Activated naive CD8-positive, alpha-beta T cell treated with anti-CD3 and anti-CD28 coated beads, Interleukin-2, amount 10 ng/mL, durations not matched to agents 7 days and 5 days (primary cell): ENCODE data around the gene C17orf113. TPM values are rescaled to one million over a fixed set of nuclear protein-coding genes. Genes with fewer than 3 reads are reported as not detected.

Experiments used
- ATAC-seq: fragments of 150-1000 bp; cut with Tn5 transposase; one replicate; pipeline ENCODE4 v1.10.0; 2021; ENCODE audit warnings: low read depth, moderate library complexity
- POLR2A ChIA-PET: fragments of 350-600 bp; sonication (Branson Sonifier 250); formaldehyde crosslinking; loops from one replicate; lab custom pipeline; 2021; ENCODE audit warnings: antibody characterized with exemption; lab: Charles Lee
- DNase-seq: peaks from one replicate; pipeline ENCODE4 v3.0.0; 2021
- H3K27ac Mint-ChIP-seq: one replicate; pipeline ENCODE4 v1.8.0; 2022; ENCODE audit warnings: mild to moderate bottlenecking, mixed read lengths
- H3K27me3 Mint-ChIP-seq: one replicate; pipeline ENCODE4 v1.8.0; 2022; ENCODE audit warnings: mild to moderate bottlenecking, moderate library complexity, mixed read lengths
- H3K36me3 Mint-ChIP-seq: one replicate; pipeline ENCODE4 v1.8.0; 2021; ENCODE audit warnings: mild to moderate bottlenecking, mixed read lengths
- H3K4me1 Mint-ChIP-seq: one replicate; pipeline ENCODE4 v1.8.0; 2021; ENCODE audit warnings: mixed read lengths
- H3K4me3 Mint-ChIP-seq: one replicate; pipeline ENCODE4 v1.8.0; 2022; ENCODE audit warnings: mild to moderate bottlenecking, moderate library complexity, mixed read lengths
- H3K9me3 Mint-ChIP-seq: one replicate; pipeline ENCODE4 v1.8.0; 2021; ENCODE audit warnings: mixed read lengths
- total RNA-seq, 2 experiments: library from RNA; stranded (reverse); gene quantifications; one replicate each; pipeline ENCODE4 v1.2.3, GENCODE V29; 2021

C17orf113 gene
- total RNA-seq, 2 experiments from 2014 or later: 0.53 to 0.91 TPM

DNA sequence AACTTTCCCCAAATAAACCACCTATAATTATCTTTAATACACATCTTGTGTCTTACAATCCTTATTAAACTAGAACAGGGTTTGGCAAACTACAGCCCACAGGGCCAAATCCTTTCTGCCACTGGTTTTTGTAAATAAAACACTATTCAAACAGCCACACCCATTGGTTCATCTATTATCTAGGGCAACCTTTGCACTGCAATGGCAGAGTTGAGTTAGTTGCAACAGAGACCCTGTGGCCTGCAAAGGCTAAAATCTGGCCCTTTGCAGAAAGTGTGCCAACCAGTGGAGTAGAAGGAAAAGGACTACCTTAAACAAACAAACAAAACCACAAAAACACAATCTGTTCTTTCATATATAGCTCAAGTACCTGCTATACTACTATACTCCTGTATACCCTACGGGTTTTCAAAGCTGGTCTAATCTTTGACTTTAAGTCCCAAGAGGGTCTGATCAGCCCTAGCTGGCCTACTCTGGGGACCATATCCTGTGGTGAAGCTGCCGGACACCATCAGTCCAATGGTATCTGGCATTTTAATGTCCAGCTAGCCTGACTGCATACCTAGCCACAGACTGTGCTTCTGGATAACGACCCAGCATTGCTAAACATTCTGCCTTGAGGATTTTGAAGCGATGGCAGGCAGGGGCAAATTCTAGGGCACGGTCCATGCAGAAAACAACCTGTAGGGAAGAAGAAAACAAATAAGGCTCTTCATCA lies 60.5 kb downstream of the C17orf113 start:
- ATAC-seq: no peak
- no peaks in the 10 kb centered on the region for H3K9me3 Mint-ChIP-seq
- peaks cover 24% of the 10 kb centered on the region for H3K36me3 Mint-ChIP-seq
- no peak overlapping the region for H3K4me3 Mint-ChIP-seq
- POLR2A ChIA-PET: interaction anchor here (1.6 kb wide), 1 partner anchor 22 kb away, joined by 4 read pairs; no protein-coding TSS in a partner anchor
- peaks cover 3% of the 10 kb centered on the region for H3K4me1 Mint-ChIP-seq
- no peak for DNase-seq
- H3K27ac Mint-ChIP-seq: no peak overlapping the region
- no peaks in the 10 kb centered on the region for H3K27me3 Mint-ChIP-seq

GRCh38 chr17:41988418-41988817 lies 62.0 kb downstream of the C17orf113 start:
- no peak for DNase-seq
- ATAC-seq: no peak
- no peak overlapping the region for H3K4me3 Mint-ChIP-seq
- H3K27ac Mint-ChIP-seq: no peak overlapping the region
- peaks cover 28% of the 10 kb centered on the region for H3K36me3 Mint-ChIP-seq
- POLR2A ChIA-PET: no interaction called here
- H3K4me1 Mint-ChIP-seq: peaks cover 3% of the 10 kb centered on the region
- H3K9me3 Mint-ChIP-seq: no peaks in the 10 kb centered on the region
- H3K27me3 Mint-ChIP-seq: no peaks in the 10 kb centered on the region

Other genes starting within 250 kb of the C17orf113 start
- gene P3H4, start 238.7 kb downstream of the C17orf113 start, total RNA-seq: 1 to 10 TPM; 3.2 to 3.7 TPM
- under 1 TPM; 0.53 to 0.94 TPM for gene FKBP10, start 237.6 kb downstream of the C17orf113 start, total RNA-seq
- 10 to 100 TPM; 30.1 to 35.4 TPM for gene NT5C3B, start 214.4 kb downstream of the C17orf113 start, total RNA-seq
- gene KLHL10, start 212.8 kb downstream of the C17orf113 start, total RNA-seq: not detected
- 10 to 100 TPM; 13.6 to 14.8 TPM for gene KLHL11, start 185.2 kb downstream of the C17orf113 start, total RNA-seq
- 100 to 1,000 TPM; 142 to 153 TPM for gene ACLY, start 131.7 kb downstream of the C17orf113 start, total RNA-seq
- under 1 TPM; 0.65 to 0.72 TPM for gene ODAD4, start 120.0 kb downstream of the C17orf113 start, total RNA-seq
- 10 to 100 TPM; 75.8 to 83.0 TPM for gene CNP, start 83.8 kb downstream of the C17orf113 start, total RNA-seq
- gene DNAJC7, start 33.2 kb downstream of the C17orf113 start, total RNA-seq: 10 to 100 TPM; 86.7 to 93.7 TPM
- gene NKIRAS2, start 30.5 kb downstream of the C17orf113 start, total RNA-seq: 10 to 100 TPM; 19.8 to 27.2 TPM
- gene ZNF385C, start 47.9 kb upstream of the C17orf113 start, total RNA-seq: under 1 TPM; 0.40 to 0.58 TPM
- gene DHX58, start 62.1 kb upstream of the C17orf113 start, total RNA-seq: 10 to 100 TPM; 68.7 to 77.6 TPM
- 10 to 100 TPM; 45.1 to 46.9 TPM for gene KAT2A, start 70.8 kb upstream of the C17orf113 start, total RNA-seq
- gene HSPB9, start 72.2 kb upstream of the C17orf113 start, total RNA-seq: under 1 TPM; 0.31 to 0.36 TPM
- 10 to 100 TPM; 86.7 to 90.5 TPM for gene RAB5C, start 104.4 kb upstream of the C17orf113 start, total RNA-seq
- gene KCNH4, start 130.5 kb upstream of the C17orf113 start, total RNA-seq: under 1 TPM in 1 of 2 experiments, not detected in 1; 0.09 TPM
- not detected for gene HCRT, start 134.9 kb upstream of the C17orf113 start, total RNA-seq
- gene GHDC, start 143.9 kb upstream of the C17orf113 start, total RNA-seq: 10 to 100 TPM; 22.0 to 23.1 TPM
- gene STAT5B, start 225.8 kb upstream of the C17orf113 start, total RNA-seq: 100 to 1,000 TPM; 131 to 134 TPM
- 100 to 1,000 TPM; 125 to 131 TPM for gene STAT5A, start 237.9 kb upstream of the C17orf113 start, total RNA-seq